ENCODE measurements around the gene TEX14.

TEX14 gene, protein sequence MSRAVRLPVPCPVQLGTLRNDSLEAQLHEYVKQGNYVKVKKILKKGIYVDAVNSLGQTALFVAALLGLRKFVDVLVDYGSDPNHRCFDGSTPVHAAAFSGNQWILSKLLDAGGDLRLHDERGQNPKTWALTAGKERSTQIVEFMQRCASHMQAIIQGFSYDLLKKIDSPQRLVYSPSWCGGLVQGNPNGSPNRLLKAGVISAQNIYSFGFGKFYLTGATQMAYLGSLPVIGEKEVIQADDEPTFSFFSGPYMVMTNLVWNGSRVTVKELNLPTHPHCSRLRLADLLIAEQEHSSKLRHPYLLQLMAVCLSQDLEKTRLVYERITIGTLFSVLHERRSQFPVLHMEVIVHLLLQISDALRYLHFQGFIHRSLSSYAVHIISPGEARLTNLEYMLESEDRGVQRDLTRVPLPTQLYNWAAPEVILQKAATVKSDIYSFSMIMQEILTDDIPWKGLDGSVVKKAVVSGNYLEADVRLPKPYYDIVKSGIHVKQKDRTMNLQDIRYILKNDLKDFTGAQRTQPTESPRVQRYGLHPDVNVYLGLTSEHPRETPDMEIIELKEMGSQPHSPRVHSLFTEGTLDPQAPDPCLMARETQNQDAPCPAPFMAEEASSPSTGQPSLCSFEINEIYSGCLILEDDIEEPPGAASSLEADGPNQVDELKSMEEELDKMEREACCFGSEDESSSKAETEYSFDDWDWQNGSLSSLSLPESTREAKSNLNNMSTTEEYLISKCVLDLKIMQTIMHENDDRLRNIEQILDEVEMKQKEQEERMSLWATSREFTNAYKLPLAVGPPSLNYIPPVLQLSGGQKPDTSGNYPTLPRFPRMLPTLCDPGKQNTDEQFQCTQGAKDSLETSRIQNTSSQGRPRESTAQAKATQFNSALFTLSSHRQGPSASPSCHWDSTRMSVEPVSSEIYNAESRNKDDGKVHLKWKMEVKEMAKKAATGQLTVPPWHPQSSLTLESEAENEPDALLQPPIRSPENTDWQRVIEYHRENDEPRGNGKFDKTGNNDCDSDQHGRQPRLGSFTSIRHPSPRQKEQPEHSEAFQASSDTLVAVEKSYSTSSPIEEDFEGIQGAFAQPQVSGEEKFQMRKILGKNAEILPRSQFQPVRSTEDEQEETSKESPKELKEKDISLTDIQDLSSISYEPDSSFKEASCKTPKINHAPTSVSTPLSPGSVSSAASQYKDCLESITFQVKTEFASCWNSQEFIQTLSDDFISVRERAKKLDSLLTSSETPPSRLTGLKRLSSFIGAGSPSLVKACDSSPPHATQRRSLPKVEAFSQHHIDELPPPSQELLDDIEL (N-terminal part only)

DNA sequence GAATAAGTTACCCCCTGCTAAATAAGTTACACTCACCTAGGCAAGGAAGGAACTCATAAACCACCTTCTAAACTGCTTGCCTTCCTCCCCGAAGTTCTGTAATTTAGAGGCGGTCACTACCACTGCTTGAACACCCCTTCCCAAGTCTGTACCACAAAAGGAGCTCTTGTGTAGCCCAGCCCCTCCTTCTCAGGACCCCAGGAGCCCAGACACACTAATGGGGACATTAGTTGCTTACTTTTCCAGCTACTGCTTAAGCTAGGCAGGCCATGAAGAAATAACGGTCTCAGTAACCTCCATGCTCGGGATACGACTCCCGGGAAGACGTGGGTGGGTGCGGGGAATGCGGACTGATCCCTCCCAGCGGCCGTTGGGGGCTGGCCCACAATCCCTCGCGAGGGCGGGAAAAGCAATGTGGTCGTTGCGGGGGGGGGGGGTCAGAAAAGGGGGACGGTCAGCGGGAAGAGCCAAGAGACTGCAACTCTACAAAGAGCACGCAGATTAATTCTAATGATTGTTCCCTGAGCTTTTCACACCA lies at the start of gene TEX14:
TSS of gene TEX14 (minus strand) at position 345 of the 538 bp plus-strand sequence. CDS start 40,044 bp downstream, outside the sequence.
- no peak for DNase-seq (ENCODE audit: low read depth in 2 of 2)

DNA sequence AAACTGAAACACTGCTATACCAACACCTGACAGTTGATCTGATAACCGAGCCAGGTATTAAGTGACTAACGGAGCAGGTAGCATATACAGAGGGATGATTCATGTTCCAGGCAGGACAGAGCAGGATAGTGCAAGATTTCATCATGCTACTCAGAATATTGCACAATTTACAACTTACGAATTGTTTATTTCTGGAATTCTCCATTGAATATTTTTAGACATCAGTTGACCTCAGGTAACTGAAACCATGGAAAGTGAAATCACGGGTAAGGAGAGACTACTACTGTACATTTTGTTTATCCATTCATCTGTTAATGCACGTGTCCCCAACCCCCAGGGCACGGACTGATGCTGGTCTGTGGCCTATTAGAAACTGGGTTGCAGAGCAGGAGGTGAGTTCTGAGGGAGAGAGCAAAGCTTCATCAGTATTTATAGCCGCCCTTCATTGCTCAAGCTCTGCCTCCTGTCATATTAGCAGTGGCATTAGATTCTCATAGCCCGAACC lies 49.3 kb upstream of the TEX14 start:
- no peak for DNase-seq (ENCODE audit: low read depth in 2 of 2)

DNA sequence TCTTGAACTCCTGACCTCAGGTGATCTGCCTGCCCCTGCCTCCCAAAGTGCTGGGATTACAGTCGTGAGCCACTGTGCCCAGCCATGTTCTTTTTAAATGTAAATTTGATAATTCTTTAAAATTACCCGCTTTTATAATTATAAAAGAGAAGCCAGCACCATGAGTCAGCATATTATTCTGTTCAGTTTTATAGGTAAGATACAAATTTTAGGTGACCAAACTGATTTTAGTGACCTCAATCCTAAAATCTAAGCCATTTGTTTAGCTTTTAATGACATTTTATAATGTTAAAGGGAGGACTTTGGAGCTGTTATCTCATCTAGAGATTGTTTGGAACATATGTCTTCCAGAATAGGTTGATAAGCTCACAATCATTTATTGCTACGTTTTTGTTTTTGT lies 43.0 kb upstream of the TEX14 start:
- DNase-seq (ENCODE audit: low read depth in 2 of 2), result no peak

DNA sequence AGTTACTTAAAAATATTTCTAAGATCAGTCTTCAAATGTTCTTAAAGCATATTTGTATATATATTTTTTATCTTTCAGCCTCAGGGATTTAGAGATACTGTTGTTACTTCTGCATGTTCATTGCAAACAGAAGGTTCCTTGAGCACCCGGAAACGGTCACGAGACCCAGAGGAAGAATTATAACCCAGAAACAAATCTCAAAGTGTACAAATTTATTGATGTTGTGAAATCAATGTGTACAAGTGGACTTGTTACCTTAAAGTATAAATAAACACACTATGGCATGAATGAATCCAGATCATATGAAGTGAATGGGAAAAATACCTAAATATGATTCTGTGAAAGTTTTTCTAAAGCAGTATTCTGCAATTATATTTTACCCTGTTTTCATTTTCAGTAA lies 42.2 kb upstream of the TEX14 start:
- DNase-seq (ENCODE audit: low read depth in 2 of 2), result no peak

DNA sequence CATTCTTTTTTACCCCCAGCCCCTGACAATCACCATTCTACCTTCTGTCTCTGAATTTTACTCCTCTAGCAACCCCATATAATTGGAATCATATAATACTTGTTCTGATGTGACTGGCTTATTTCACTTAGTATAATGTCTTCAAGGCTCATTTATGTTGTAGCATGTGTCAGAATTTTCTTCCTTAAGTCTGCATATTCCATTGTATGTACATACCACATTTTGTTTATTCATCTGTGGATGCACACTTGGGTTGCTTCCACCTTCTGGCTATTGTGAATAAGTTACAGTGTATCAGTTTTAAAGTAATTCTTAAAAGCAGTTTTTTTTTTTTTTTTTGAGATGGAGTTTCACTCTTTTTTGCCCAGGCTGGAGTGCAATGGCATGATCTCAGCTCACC lies 39.1 kb upstream of the TEX14 start:
- no peak for DNase-seq (ENCODE audit: low read depth in 2 of 2)

DNA sequence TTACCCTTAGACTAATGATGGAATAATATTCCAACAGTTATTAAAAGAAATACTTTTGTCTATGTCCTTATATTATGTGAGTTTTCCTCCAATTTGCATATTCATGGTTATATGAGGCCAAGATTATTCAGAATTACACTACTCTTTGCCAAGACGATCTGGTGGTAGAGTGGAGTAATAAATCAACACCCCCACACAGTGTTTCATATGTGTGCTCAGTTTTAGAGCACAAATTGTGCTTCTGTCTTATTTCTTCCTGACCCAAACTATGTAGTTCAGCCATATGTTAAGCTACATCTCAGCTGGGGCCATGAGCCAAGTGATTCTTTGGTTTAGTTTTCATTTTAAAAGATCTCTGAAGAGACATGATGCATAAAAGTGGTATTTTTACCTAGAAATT lies 37.0 kb upstream of the TEX14 start:
- no peak for DNase-seq (ENCODE audit: low read depth in 2 of 2)

DNA sequence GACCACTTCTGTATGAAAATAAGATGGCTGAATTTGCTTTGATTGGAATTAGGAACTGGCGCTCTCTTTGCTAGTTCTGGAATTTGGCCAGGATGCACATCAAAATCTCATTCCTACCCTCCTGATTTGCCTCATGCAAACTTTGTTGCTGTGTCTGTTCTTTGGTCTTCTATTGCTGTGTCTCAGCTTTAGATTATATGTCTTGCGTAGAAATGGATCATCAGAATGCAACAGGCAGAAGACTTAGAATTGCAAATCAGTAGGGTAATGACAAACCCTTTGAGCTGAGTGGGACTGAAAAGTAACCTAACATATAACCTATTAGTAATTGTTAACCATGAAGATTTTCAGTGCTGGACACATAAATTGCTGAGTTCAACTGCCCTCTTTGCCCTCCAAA lies 30.9 kb upstream of the TEX14 start:
- no peak for DNase-seq (ENCODE audit: low read depth in 2 of 2)

DNA sequence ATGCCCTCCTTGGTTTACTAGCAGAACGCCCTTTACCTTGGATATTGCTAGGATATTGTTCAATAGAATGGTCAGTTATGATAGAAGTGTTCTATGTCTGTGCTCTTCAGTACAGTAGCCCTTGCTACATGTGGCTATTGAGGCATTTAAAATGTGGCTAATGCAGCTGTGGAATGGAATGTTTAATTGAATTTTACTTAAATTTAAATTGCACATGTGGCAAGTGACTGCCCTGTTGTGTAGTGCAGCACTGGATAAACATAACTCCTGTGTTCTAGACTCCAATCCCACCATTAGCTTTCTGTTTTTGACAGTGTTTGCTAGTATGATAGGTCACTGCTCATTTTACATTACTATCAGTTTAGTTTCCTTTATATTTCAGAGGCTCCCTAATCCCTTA lies 30.4 kb upstream of the TEX14 start:
- no peak for DNase-seq (ENCODE audit: low read depth in 2 of 2)

DNA sequence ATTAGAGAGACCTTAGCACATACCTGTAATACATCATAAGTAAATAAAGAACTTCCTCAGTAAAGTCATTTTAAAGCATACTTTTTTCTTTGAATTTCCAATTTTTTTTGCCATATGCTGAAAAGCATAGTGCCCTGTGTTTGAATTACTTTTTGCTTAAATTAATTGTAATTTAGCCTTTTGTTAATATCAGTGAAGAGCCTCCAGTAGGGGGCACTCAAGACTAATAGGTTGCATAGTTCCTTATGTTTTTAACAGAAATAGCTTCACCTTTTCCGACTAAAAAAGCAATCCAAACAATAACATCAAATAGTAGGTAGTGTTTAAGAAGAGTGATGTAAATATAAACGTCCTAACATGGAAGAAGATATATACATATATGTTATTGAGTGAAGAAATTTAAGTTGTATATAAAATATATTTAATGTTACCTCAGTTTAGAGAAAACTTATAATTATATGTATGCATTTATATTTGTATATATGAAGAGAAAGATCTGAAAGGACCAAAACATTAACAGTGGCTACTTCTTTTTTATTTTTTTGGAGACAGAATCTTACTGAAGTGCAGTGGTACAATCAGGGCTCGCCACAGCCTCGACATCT lies 19.2 kb upstream of the TEX14 start:
- peak in 1 of 2 donors; percentile 15 for DNase-seq (ENCODE audit: low read depth in 2 of 2)

DNA sequence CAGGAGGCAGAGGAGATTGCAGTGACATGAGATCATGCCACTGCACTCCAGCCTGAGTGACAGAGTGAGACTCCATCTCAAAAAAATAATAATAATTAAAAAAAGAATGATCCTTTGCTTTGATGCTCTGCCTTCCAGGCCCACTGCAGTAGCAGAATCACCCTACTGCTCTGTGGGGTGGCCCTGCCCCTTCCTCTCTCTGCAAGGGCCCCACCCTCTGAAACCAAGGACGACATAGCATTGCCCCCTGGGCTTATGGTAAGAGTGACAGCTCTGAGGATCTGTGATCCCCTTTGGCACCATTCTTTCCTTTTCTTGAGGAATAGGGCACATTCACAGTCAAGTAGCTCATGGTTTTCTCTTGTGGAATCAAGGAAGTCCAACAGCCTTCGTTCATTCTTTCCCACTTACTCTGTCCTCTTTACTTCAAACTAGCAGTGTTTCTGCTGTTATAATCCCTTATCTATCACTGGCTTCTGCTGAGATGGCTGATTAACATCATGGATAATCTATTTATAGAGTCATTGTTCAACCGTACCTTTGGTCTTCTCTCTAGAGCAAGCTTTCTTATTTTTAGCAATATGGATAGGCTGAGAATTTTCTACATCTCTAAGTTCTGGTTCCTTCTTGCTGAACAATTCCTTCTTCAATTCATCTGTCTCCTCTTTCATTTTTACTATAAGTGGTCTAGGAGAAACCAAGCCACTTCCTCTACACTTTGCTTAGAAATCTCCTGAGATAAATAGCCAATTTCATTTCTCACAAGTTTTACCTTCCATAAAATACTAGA lies 14.7 kb upstream of the TEX14 start:
- DNase-seq (ENCODE audit: low read depth in 2 of 2), result no peak

DNA sequence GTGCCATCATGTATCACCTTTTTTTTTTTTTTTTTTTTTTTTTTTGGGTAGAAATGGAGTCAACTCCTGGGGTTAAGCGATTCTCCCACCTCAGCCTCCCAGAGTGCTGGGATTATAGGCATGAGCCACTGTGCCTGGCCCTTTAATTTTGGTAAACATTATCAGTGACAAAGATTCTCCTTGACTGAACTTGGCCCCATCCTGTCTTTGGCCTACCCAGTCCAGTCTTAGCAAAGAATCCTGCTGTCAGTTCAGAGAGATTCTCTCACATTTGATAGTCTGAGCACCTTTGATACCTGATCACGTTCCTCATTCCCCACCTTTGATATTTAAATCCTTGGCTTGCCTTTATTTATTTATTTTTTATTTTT lies 12.1 kb upstream of the TEX14 start:
- DNase-seq (ENCODE audit: low read depth in 2 of 2), result no peak

DNA sequence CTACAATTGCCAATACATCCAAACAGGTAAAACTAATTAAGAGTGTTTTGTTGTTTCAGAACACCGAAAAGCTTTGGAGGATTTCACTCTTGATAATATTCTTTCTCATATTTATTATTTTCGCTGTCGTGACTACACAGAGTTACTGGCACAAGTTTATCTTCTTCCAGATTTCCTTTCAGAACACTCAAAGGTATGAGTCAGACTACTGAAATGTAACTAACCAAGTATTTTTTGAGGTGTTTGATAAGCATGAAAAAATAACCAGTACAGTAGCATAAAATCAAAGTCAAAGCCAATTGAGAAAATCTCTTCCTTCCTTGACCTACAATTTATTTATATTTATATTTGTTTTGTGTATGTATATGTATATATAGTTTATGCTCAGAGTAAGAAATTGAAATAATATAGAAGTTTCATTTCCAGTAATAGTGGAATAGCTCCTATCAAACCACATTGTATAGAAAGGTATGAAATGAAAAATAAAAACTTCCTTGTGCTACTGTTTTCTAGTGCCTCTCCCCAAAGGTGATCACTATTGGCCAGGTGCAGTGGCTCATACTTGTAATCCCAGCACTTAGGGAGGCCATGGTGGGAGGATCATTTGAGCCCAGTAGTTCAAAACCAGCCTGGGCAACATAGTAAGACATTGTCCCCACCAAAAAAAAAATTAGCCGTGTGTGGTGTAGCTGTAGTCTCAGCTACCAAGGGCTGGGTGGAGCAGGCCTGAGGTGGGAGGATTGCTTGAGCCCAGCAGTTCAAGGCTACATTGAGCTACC lies 11.5 kb upstream of the TEX14 start:
- DNase-seq (ENCODE audit: low read depth in 2 of 2), result no peak

DNA sequence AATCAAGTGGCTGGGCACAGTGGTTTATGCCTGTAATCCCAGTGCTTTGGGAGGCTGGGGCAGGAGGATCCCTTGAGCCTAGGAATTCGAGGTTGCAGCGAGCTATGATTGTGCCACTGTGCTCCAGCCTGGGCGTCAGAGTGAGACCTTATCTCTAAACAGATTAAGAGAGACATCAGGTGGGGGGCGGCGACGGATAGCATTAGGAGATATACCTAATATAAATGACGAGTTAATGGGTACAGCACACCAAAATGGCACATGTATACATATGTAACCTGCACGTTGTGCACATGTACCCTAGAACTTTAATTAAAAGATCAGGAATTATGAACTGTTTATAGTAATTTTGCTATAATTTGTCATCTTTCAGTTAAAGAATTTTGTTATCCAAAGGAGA lies 10.9 kb upstream of the TEX14 start:
- DNase-seq (ENCODE audit: low read depth in 2 of 2), result no peak

DNA sequence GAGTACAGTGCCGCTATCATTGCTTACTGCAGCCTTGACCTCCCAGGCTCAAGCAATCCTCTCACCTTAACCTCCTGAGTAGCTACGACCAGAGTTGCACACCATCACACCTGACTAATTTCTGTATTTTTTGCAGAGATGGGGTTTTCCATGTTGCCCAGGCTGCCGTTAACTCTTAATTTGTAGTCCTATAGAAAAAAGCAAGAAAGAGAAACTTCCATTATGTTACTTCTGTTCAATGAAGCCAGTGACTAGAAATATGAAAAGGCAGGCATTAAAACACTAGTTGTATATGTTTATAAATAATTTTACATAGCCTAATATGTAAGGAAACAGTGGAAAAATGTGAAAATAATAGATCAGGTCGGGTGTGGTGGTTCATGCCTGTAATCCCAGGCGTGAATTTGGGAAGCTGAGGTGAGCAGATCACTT lies 10.2 kb upstream of the TEX14 start:
- DNase-seq (ENCODE audit: low read depth in 2 of 2), result no peak

DNA sequence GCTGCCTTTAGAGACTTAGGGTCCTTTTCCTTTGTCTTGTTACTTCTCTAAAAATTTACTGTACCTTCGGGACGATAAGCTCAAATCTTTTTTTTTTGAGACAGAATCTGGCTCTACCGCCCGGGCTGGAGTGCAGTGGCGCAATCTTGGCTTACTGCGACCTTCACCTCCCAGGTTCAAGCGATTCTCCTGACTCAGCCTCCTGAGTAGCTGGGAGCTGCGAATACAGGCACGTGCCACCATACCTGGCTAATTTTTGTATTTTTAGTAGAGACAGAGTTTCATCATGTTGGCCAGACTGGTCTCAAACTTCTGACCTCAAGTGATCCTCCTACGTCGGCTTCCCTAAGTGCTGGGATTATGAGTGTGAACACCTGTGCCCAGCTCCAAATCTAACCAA lies 7.9 kb upstream of the TEX14 start:
- no peak for DNase-seq (ENCODE audit: low read depth in 2 of 2)

DNA sequence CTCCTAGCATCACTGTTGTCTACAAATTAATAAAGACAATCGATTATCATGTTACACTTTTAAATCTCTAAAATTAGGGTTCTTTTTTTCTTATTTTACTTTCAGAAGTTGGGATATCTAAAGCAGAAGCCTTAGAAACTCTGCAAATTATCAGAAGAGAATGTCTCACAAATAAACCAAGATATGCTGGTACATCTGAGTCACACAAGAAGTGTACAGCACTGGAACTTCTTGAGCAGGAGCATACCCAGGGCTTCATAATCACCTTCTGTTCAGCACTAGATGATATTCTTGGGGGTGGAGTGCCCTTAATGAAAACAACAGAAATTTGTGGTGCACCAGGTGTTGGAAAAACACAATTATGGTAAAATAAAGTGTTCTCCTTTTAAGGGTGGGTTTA lies 3.0 kb upstream of the TEX14 start:
- DNase-seq (ENCODE audit: low read depth in 2 of 2), result no peak

DNA sequence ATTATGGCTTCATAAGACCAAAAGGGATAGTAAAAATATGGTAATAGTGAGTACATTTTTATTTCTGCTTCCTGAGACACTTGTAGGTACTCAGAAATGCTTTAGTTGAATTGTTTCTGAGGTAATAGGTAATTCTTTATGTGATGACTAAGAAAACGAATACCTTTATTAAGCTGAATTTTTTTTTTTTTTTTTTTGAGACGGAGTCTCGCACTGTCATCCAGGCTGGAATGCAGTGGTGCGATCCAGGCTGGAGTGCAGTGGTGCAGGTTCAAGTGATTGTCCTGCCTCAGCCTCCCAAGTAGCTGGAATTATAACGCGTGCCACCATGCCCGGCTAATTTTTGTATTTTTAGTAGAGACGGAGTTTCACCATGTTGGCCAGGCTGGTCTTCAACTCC lies 2.5 kb upstream of the TEX14 start:
- DNase-seq (ENCODE audit: low read depth in 2 of 2), result no peak

DNA sequence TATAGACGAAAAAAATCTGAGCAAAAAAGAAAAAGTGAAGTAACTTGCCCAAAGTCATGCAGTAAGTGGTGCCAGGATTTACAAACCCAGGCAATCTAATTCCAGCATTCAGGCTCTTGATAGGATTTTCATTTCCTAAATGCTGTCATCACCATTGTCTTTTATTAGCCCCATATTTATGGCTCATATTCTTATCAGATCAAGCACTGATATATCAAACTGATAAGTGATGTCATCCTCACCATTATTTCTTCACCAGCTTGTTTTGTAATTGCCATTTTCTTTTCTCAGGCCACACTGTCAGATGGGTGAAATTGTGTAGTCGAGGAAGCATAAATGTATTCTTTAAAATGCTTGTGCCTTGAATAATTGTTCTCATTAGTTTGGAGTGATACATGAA lies 1.9 kb upstream of the TEX14 start:
- no peak for DNase-seq (ENCODE audit: low read depth in 2 of 2)

DNA sequence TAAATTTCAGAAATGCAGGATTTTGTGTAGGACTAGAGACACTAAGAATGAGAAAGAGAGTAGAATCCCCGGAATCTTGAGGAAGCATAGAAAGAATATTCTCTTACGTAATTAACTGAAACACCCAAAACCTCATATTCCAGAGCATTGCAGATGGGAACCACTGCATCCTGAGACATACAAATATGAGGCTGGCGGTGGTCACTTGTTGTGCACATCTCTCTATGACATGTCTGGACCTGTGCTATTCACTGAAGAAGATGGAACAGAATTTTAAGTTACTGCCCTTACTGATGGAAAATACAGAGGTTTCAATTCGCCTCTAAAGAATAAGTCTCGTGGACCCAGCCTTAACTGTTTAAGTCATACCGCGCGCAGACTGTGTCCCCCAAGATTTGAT lies 1.4 kb upstream of the TEX14 start:
- no peak for DNase-seq (ENCODE audit: low read depth in 2 of 2)
